Fibroblast of lung (primary cell): ENCODE results near the gene KIF6. TPM values are rescaled to one million over a fixed set of nuclear protein-coding genes. Genes with fewer than 3 reads are reported as not detected.

Experiments
- DNase-seq, 2 donors: peaks; one replicate each; pipeline versions ENCODE4 v3.0.0 to v3.0.0-alpha.2; 2010; ENCODE audit warnings: low read depth in 2 of 2
- H2AFZ ChIP-seq: 2 replicates; pipeline ENCODE4 v1.5.1; 2012; ENCODE audit warnings: low read length, control low read depth, inconsistent platforms
- H3K27ac ChIP-seq: 2 replicates; pipeline ENCODE4 v1.5.1; 2011; ENCODE audit warnings: low read length, control low read depth; ENCODE audit not compliant: insufficient read depth
- H3K27me3 ChIP-seq: 2 replicates; pipeline ENCODE4 v1.5.1; 2011; ENCODE audit warnings: mild to moderate bottlenecking, low read length; ENCODE audit not compliant: control insufficient read depth, insufficient read depth
- H3K36me3 ChIP-seq: 2 replicates; pipeline ENCODE4 v1.5.1; 2011; ENCODE audit warnings: low read length; ENCODE audit not compliant: control insufficient read depth, insufficient read depth
- H3K4me1 ChIP-seq: 2 replicates; pipeline ENCODE4 v1.5.1; 2011; ENCODE audit warnings: low read length; ENCODE audit not compliant: control insufficient read depth, insufficient read depth; ENCODE audit errors: extremely low read depth
- H3K4me2 ChIP-seq: 2 replicates; pipeline ENCODE4 v1.5.1; 2011; ENCODE audit warnings: low read length, control low read depth; ENCODE audit not compliant: insufficient read depth; ENCODE audit errors: extremely low read depth
- H3K4me3 ChIP-seq, 4 experiments: fragments of 200-600 bp in 1 of 4; sonication (generic) in 1 of 4; replicated peaks in 1 of 4; 2 replicates each; pipeline ENCODE4 v1.5.1; 2011 to 2016; ENCODE audit warnings: low read length in 4 of 4, low read depth in 3 of 4, mild to moderate bottlenecking in 3 of 4, control low read depth in 2 of 4, inconsistent platforms in 1 of 4, mixed read lengths in 1 of 4; ENCODE audit not compliant: insufficient read depth in 1 of 4; ENCODE audit errors: control extremely low read depth in 1 of 4
- H3K79me2 ChIP-seq: 2 replicates; pipeline ENCODE4 v1.5.1; 2012; ENCODE audit warnings: mild to moderate bottlenecking, low read length, inconsistent platforms; ENCODE audit not compliant: control insufficient read depth, insufficient read depth
- H3K9ac ChIP-seq: 2 replicates; pipeline ENCODE4 v1.5.1; 2011; ENCODE audit warnings: mild to moderate bottlenecking, low read length, control low read depth; ENCODE audit not compliant: insufficient read depth
- H3K9me3 ChIP-seq: 2 replicates; pipeline ENCODE4 v1.5.1; 2012; ENCODE audit warnings: low read depth, low read length; ENCODE audit not compliant: control insufficient read depth, insufficient read depth
- H4K20me1 ChIP-seq: 2 replicates; pipeline ENCODE4 v1.5.1; 2011; ENCODE audit warnings: low read length; ENCODE audit not compliant: control insufficient read depth, insufficient read depth; ENCODE audit errors: extremely low read depth
- EZH2 ChIP-seq: IDR thresholded peaks from 2 replicates; pipeline ENCODE4 v1.5.1; 2012; ENCODE audit warnings: low read length, control low read depth, mild to moderate bottlenecking; ENCODE audit errors: missing control alignments
- polyA plus RNA-seq, 2 donors: library from polyadenylated mRNA; depleted of rRNA in 1 of 2; stranded (reverse) in 1 of 2; unstranded in 1 of 2; fragments of >200 nt; gene quantifications; 2 replicates each; pipeline ENCODE4 v1.2.1, GENCODE V29; 2011 to 2012; ENCODE audit warnings: missing spikeins in 1 of 2
- total RNA-seq: library from RNA; depleted of rRNA; stranded (reverse); fragments of >200 nt; gene quantifications from 2 replicates; pipeline ENCODE4 v1.2.1, GENCODE V29; 2014
- TF ChIP-seq, protein P1 (sequence below), 2 donors: IDR thresholded peaks in 1 of 2; conservative IDR thresholded peaks in 1 of 2; 1 replicate in 1 of 2; 2 replicates in 1 of 2; pipeline ENCODE4 v1.5.1; 2011 to 2012; ENCODE audit warnings: low read length in 2 of 2, control low read depth in 1 of 2, inconsistent platforms in 1 of 2, low read depth in 1 of 2, mild to moderate bottlenecking in 1 of 2

The KIF6 gene
- total and polyA plus RNA-seq, 2 donors (not counting 1 experiment from before 2014, with no cell fraction given) = 0.24 to 0.83 TPM

DNA sequence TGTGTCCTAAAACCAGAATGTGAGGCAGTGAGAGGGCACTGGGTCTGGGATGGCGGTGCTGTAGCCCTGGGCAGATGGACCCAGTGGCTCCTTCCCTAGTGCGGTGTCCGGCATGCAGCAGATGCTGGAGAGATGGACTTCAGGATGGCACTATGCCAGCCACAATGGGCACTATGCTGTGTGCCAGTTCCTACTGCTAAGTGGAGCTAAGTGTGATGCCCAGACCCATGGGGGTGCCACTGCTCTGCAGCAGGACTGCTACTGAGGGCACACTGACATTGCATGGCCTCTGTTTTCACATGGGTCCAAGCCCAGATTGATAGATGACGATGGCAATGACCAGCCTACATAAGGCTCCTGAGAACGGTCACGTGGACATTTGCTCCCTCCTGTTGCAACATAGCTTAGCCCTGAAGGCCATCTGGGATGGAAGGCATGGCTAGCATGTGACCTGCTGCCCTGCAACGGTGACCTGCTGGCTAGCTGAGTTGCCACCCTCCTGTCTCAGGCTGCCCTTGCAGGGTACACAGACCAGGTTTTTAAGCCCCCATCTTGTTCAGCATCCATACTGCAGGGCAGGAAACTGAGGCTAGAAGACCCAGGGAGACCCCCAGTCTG is 371.4 kb downstream of the KIF6 start:
- Histone ChIP-seq H3K4me1 (no peaks in the 10 kb centered on the region), H3K27me3 (no peaks in the 10 kb centered on the region), H3K4me3 (no peak overlapping the region), H3K9me3 (no peaks in the 10 kb centered on the region), H3K9ac (no peak overlapping the region), H3K79me2 (no peaks in the 10 kb centered on the region), H3K4me2 (no peak overlapping the region), H3K27ac (no peak overlapping the region), H3K36me3 (no peaks in the 10 kb centered on the region), H4K20me1 (no peaks in the 10 kb centered on the region), H2AFZ (no peak overlapping the region)
- no peak for DNase-seq
- TF ChIP-seq, protein P1, sequence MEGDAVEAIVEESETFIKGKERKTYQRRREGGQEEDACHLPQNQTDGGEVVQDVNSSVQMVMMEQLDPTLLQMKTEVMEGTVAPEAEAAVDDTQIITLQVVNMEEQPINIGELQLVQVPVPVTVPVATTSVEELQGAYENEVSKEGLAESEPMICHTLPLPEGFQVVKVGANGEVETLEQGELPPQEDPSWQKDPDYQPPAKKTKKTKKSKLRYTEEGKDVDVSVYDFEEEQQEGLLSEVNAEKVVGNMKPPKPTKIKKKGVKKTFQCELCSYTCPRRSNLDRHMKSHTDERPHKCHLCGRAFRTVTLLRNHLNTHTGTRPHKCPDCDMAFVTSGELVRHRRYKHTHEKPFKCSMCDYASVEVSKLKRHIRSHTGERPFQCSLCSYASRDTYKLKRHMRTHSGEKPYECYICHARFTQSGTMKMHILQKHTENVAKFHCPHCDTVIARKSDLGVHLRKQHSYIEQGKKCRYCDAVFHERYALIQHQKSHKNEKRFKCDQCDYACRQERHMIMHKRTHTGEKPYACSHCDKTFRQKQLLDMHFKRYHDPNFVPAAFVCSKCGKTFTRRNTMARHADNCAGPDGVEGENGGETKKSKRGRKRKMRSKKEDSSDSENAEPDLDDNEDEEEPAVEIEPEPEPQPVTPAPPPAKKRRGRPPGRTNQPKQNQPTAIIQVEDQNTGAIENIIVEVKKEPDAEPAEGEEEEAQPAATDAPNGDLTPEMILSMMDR (conservative IDR thresholded peaks at IDR 0.05 in 1 of 2, IDR thresholded peaks at IDR 0.05 in 1 of 2; ENCODE audit: low read depth in 1 of 2, low read length in 2 of 2) = no peak
- TF ChIP-seq EZH2 = no peak

DNA sequence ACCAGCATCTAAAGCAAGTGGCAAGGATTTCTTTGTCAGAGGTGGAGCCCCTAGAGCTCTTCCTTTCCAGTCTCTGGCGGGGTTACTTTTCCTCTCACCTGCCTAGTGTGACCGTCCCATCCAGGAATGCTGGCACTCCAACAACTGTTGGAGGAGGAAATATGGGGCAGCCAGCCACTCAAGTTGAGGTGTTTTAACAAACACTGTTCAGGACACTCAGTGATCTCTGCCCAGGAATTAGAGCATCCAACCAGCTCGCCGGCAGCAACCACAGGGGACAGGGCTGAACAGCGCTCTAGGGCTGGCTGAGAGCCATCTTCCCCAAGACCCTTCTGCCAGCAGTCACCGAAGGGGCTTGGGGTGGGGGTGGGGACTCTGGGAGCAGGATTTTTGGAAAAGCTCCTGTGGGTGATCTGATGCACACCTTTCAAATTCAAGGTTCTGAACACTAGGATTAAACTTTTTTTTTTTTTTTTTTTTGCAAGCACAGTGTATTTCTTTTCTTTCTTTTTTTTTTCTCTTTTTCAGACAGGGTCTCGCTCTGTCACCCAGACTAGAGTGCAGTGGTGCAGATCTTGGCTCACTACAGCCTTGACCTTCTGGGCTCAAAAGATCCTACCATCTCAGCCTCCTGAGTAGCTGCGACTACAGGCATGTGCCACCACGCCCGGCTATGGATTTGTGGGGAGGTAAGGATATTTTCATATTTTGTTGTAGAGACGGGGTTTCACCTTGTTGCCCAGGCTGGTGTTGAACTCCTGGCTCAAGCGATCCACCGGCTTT is 374.3 kb downstream of the KIF6 start:
- DNase-seq = no peak

GRCh38 chr6:39348740-39349139 is 376.5 kb downstream of the KIF6 start:
- H3K36me3 ChIP-seq = no peaks in the 10 kb centered on the region
- H3K27ac ChIP-seq = no peak overlapping the region
- H3K9ac ChIP-seq = no peak overlapping the region
- H3K4me1 ChIP-seq = no peaks in the 10 kb centered on the region
- H3K4me3 ChIP-seq = no peak overlapping the region
- no peaks in the 10 kb centered on the region for H3K27me3 ChIP-seq
- H3K9me3 ChIP-seq = no peaks in the 10 kb centered on the region
- H3K4me2 ChIP-seq = no peak overlapping the region
- H3K79me2 ChIP-seq = no peaks in the 10 kb centered on the region
- no peak for TF ChIP-seq EZH2
- TF ChIP-seq, protein P1 (conservative IDR thresholded peaks at IDR 0.05 in 1 of 2, IDR thresholded peaks at IDR 0.05 in 1 of 2; ENCODE audit: low read depth in 1 of 2, low read length in 2 of 2) = no peak
- H2AFZ ChIP-seq = no peak overlapping the region
- DNase-seq = no peak
- no peaks in the 10 kb centered on the region for H4K20me1 ChIP-seq

More for the DNA sequence above, 374.3 kb downstream of the KIF6 start:
- TF ChIP-seq, protein P1 (conservative IDR thresholded peaks at IDR 0.05 in 1 of 2, IDR thresholded peaks at IDR 0.05 in 1 of 2; ENCODE audit: low read depth in 1 of 2, low read length in 2 of 2) = no peak
- no peak for TF ChIP-seq EZH2
- H3K4me3 ChIP-seq = no peak overlapping the region
- H3K79me2 ChIP-seq = no peaks in the 10 kb centered on the region
- H3K27ac ChIP-seq = no peak overlapping the region
- no peaks in the 10 kb centered on the region for H3K4me1 ChIP-seq
- no peaks in the 10 kb centered on the region for H3K9me3 ChIP-seq
- no peak overlapping the region for H3K4me2 ChIP-seq
- no peaks in the 10 kb centered on the region for H3K27me3 ChIP-seq
- H3K36me3 ChIP-seq = no peaks in the 10 kb centered on the region
- H4K20me1 ChIP-seq = no peaks in the 10 kb centered on the region
- no peak overlapping the region for H2AFZ ChIP-seq
- no peak overlapping the region for H3K9ac ChIP-seq
